SU-DHL-6 (cell line): ENCODE data around the gene HECW1.

Experiments used
- H2AFZ ChIP-seq: fragments of 200-600 bp; sonication (generic); 2 replicates; pipeline ENCODE4 v1.6.1; 2014; ENCODE audit warnings: low read depth, mild to moderate bottlenecking, moderate library complexity, mixed read lengths, antibody characterized with exemption, low read length; ENCODE audit not compliant: severe bottlenecking
- H3F3A ChIP-seq: fragments of 200-600 bp; shearing (Covaris generic); 2 replicates; pipeline ENCODE4 v1.6.0; 2016; ENCODE audit warnings: antibody characterized with exemption, mild to moderate bottlenecking; ENCODE audit not compliant: insufficient read depth
- H3K27ac ChIP-seq: fragments of 200-600 bp; sonication (generic); 2 replicates; pipeline ENCODE4 v1.5.1; 2016; ENCODE audit warnings: low read depth, mild to moderate bottlenecking, low read length, moderate library complexity, mixed read lengths
- H3K27me3 ChIP-seq: fragments of 200-600 bp; sonication (generic), shearing (Covaris generic); 2 replicates; pipeline ENCODE4 v1.6.0; 2014; ENCODE audit warnings: mild to moderate bottlenecking, low read length
- H3K36me3 ChIP-seq: fragments of 200-600 bp; sonication (generic); 2 replicates; pipeline ENCODE4 v1.6.1; 2014; ENCODE audit warnings: mild to moderate bottlenecking, low read length, mixed read lengths
- H3K4me2 ChIP-seq: fragments of 300-600, 200-600 bp; shearing (Covaris generic), sonication (generic); 2 replicates; pipeline ENCODE4 v1.6.0; 2014; ENCODE audit warnings: low read length, low read depth, mild to moderate bottlenecking; ENCODE audit not compliant: poor library complexity, severe bottlenecking
- H3K4me3 ChIP-seq: fragments of 200-600 bp; sonication (generic); 2 replicates; pipeline ENCODE4 v1.5.1; 2014; ENCODE audit warnings: antibody characterized with exemption, low read length, mild to moderate bottlenecking, mixed read lengths; ENCODE audit not compliant: insufficient read depth, poor library complexity, severe bottlenecking
- H3K79me2 ChIP-seq: fragments of 200-600 bp; sonication (generic); 2 replicates; pipeline ENCODE4 v1.6.1; 2014; ENCODE audit warnings: mild to moderate bottlenecking, low read length, moderate library complexity; ENCODE audit not compliant: insufficient read depth
- H3K9ac ChIP-seq: fragments of 200-600 bp; sonication (generic); 2 replicates; pipeline ENCODE4 v1.7.0; 2014; ENCODE audit warnings: mild to moderate bottlenecking, low read length
- H3K9me2 ChIP-seq: fragments of 200-600 bp; sonication (generic); replicated peaks from 2 replicates; pipeline ENCODE4 v1.6.1; 2014; ENCODE audit warnings: low read length; ENCODE audit not compliant: insufficient read depth
- H3K9me3 ChIP-seq: fragments of 200-600 bp; sonication (generic); 2 replicates; pipeline ENCODE4 v1.6.1; 2014; ENCODE audit warnings: low read length, mixed read lengths; ENCODE audit not compliant: insufficient read depth
- H4K20me1 ChIP-seq: fragments of 200-600 bp; sonication (generic); 2 replicates; pipeline ENCODE4 v1.6.1; 2014; ENCODE audit warnings: low read depth, mild to moderate bottlenecking, antibody characterized with exemption, low read length, moderate library complexity, mixed read lengths
- CTCF ChIP-seq: fragments of 200-600 bp; sonication (generic); IDR thresholded peaks from one replicate; pipeline ENCODE4 v1.5.1; 2017; ENCODE audit warnings: antibody characterized with exemption, mild to moderate bottlenecking, low read length, moderate library complexity; ENCODE audit not compliant: insufficient read depth, poor library complexity, severe bottlenecking
- EZH2phosphoT487 ChIP-seq: fragments of 200-600 bp; sonication (generic), shearing (Covaris generic); conservative IDR thresholded peaks from 2 replicates; pipeline ENCODE4 v1.6.1; 2018; ENCODE audit warnings: mild to moderate bottlenecking, antibody characterized with exemption, low read length, moderate library complexity, mixed read lengths

The HECW1 gene

GRCh38 chr7:43124388-43124787 lies 11.9 kb downstream of the HECW1 start:
- no peak overlapping the region for H3K4me2 ChIP-seq
- no peaks in the 10 kb centered on the region for H3K9me3 ChIP-seq
- H4K20me1 ChIP-seq: no peaks in the 10 kb centered on the region
- H3K9ac ChIP-seq: no peak overlapping the region
- 0 out of 2 replicates have a peak, but pooled peaks cover 2% of the 10 kb centered on the region for H3K27me3 ChIP-seq
- no peaks in the 10 kb centered on the region for H3F3A ChIP-seq
- no peak overlapping the region for H2AFZ ChIP-seq
- H3K4me3 ChIP-seq: no peak overlapping the region
- TF ChIP-seq EZH2phosphoT487 (no peak), CTCF (no peak)
- H3K79me2 ChIP-seq: no peaks in the 10 kb centered on the region
- no peak overlapping the region for H3K27ac ChIP-seq
- no peaks in the 10 kb centered on the region for H3K36me3 ChIP-seq
- no peaks in the 10 kb centered on the region for H3K9me2 ChIP-seq

GRCh38 chr7:43130347-43130746 lies 17.9 kb downstream of the HECW1 start:
- H3K9ac ChIP-seq: no peak overlapping the region
- H3K9me3 ChIP-seq: no peaks in the 10 kb centered on the region
- no peak overlapping the region for H3K4me3 ChIP-seq
- no peaks in the 10 kb centered on the region for H4K20me1 ChIP-seq
- H3K4me2 ChIP-seq: no peak overlapping the region
- TF ChIP-seq CTCF (no peak), EZH2phosphoT487 (no peak)
- H3K9me2 ChIP-seq: no peaks in the 10 kb centered on the region
- H3K79me2 ChIP-seq: no peaks in the 10 kb centered on the region
- H3K36me3 ChIP-seq: no peaks in the 10 kb centered on the region
- H3K27ac ChIP-seq: no peak overlapping the region
- no peaks in the 10 kb centered on the region for H3F3A ChIP-seq
- no peaks in the 10 kb centered on the region for H3K27me3 ChIP-seq
- H2AFZ ChIP-seq: no peak overlapping the region

DNA sequence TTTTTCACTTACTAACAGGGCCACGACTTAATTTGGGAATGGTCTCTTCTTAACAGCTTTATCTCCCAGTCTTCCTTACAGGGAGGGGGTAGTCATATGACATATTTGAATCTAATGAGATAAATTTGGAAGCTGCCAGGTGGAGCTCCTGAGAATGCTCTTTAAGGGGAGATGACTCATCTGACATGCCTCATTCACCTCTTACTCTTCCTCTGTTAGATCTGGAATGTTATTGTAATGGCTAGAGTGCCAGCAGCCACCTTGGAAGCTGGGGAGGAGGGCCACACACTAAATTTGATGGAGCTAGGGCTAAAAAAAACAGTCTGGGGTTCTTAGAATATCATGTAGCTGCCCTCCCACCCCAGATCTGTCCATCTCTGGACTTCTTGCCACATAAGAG lies 22.7 kb downstream of the HECW1 start:
- no peak overlapping the region for H3K4me2 ChIP-seq
- H3K9ac ChIP-seq: no peak overlapping the region
- H3F3A ChIP-seq: no peaks in the 10 kb centered on the region
- H3K9me3 ChIP-seq: no peaks in the 10 kb centered on the region
- H3K27ac ChIP-seq: no peak overlapping the region
- H3K36me3 ChIP-seq: no peaks in the 10 kb centered on the region
- TF ChIP-seq EZH2phosphoT487: no peak
- no peak for TF ChIP-seq CTCF
- no peaks in the 10 kb centered on the region for H3K79me2 ChIP-seq
- H4K20me1 ChIP-seq: no peaks in the 10 kb centered on the region
- H2AFZ ChIP-seq: no peak overlapping the region
- no peaks in the 10 kb centered on the region for H3K27me3 ChIP-seq
- H3K9me2 ChIP-seq: no peaks in the 10 kb centered on the region
- H3K4me3 ChIP-seq: no peak overlapping the region
